Neural progenitor cell (in vitro differentiated cells): Measurements from ENCODE around the gene MPZL3.
A peak's percentile ranks its signal among the peaks of the same experiment; 100 is the strongest.

Experiments used
- EZH2 ChIP-seq: fragments of 200-600 bp; sonication (generic); IDR thresholded peaks from 2 replicates; pipeline ENCODE4 v1.6.1; 2017; ENCODE audit warnings: antibody characterized with exemption, mild to moderate bottlenecking, moderate library complexity
- EZH2phosphoT487 ChIP-seq: fragments of 200-600 bp; sonication (generic); IDR thresholded peaks from 2 replicates; pipeline ENCODE4 v1.6.1; 2017; ENCODE audit warnings: antibody characterized with exemption
- TF ChIP-seq, protein P1 (sequence below): fragments of 200-600 bp; sonication (generic); IDR thresholded peaks from 2 replicates; pipeline ENCODE4 v1.5.1; 2017; ENCODE audit warnings: antibody characterized with exemption, mild to moderate bottlenecking

DNA sequence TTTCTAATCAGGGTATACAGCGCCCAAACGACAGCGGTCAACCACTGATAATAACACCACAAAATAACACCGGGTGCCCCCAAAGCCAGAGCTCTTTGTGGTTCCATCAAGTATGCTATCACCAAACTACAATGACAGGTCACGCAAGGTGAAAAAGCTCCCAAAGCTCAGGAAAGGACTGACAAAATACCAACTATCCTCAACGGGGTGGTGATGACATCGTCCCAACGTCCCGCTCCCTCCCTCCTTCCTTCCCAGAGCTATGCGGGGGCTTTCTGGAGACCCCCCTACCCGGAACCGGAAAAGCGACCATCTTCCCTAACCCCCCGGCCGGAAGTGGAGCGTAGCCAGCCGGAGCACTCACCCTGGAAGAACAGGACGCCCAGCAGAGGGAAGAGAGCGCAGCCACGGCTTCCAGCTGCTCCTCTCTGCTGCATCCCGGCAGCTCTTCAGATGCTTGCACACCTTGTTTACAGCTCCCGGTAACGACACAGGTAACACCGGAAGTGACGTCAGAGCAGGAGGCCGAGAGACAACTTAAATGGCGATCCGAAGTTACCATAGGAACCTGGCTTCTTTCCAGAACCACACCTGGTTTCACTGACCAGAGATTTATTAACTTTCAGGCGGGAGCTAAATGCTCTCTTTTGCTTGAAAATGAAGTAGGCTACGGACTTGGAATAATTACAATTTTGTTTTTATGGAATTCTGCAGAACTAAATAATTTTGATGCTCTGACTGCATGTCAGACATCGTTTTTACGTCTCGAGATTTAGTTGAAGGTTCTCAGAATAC lies at the start of gene MPZL3:
- TF ChIP-seq, protein P1, sequence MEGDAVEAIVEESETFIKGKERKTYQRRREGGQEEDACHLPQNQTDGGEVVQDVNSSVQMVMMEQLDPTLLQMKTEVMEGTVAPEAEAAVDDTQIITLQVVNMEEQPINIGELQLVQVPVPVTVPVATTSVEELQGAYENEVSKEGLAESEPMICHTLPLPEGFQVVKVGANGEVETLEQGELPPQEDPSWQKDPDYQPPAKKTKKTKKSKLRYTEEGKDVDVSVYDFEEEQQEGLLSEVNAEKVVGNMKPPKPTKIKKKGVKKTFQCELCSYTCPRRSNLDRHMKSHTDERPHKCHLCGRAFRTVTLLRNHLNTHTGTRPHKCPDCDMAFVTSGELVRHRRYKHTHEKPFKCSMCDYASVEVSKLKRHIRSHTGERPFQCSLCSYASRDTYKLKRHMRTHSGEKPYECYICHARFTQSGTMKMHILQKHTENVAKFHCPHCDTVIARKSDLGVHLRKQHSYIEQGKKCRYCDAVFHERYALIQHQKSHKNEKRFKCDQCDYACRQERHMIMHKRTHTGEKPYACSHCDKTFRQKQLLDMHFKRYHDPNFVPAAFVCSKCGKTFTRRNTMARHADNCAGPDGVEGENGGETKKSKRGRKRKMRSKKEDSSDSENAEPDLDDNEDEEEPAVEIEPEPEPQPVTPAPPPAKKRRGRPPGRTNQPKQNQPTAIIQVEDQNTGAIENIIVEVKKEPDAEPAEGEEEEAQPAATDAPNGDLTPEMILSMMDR, result no peak
- TF ChIP-seq EZH2 (peak; percentile 53), EZH2phosphoT487 (no peak)
